ENCODE results near the gene A3GALT2.

DNA sequence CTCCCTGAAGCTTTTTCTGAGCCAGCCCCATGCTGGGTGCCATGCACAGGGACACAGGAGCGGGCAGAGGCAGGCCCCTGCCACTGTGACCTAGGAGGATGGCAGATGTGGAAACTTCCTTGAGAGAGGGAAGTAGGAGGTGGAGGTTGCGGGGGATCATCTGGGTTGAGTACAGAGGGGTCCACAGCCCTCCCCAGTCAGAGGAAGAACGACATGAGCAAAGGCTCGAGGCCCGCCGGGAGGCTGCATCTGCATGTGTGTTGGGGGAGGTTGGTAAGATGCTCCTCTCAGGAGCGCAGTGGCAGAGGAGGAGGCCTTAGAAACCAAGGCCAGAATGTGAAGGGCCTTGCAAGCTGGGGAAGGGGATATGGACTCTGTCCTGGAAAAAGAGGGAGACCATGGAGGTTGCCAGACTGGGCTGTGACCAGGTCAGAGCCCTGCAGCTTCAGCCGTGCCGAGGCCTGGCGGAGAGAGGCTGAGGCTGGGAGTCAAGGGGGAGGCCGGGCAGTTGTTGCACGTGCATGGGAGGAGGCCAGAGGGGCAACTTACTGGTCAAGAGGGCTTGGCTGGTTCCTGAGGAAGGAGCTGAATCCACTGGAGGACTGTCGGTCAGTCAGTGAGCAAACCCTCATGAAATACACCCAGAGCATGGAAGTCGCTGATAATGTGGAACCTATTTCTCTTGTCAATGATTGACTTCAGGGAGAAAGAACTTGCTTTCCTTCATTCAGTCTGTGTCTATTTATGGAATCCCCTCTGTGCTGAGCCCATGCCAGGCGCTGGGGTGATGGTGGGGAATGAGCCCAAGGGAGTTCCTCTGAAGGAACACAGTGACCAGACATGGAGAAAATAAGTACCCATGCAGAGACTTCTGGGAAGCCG is 31.7 kb downstream of the A3GALT2 start:
- TF ChIP-seq EGR1 (IDR thresholded peaks at IDR 0.05; ENCODE audit: low read depth in 2 of 2), result no peak
- no peak for TF ChIP-seq CTCF (IDR thresholded peaks at IDR 0.05; ENCODE audit: low read depth, low read length, missing input control)
- TF ChIP-seq HNF4G (IDR thresholded peaks at IDR 0.05), result no peak
